ENCODE results near the gene UBE2Q1. TPM values are rescaled to one million over a fixed set of nuclear protein-coding genes. Genes with fewer than 3 reads are reported as not detected.

UBE2Q1 gene
- polyA plus RNA-seq (ENCODE audit: insufficient read length), result 64.5 TPM

GRCh38 chr1:154557939-154558719, at the start of gene UBE2Q1:
UBE2Q1 (minus strand) TSS chr1:154558662; CDS start chr1:154558553, 109 bp downstream.
- DNase-seq (ENCODE audit: low read depth), result no peak

DNA sequence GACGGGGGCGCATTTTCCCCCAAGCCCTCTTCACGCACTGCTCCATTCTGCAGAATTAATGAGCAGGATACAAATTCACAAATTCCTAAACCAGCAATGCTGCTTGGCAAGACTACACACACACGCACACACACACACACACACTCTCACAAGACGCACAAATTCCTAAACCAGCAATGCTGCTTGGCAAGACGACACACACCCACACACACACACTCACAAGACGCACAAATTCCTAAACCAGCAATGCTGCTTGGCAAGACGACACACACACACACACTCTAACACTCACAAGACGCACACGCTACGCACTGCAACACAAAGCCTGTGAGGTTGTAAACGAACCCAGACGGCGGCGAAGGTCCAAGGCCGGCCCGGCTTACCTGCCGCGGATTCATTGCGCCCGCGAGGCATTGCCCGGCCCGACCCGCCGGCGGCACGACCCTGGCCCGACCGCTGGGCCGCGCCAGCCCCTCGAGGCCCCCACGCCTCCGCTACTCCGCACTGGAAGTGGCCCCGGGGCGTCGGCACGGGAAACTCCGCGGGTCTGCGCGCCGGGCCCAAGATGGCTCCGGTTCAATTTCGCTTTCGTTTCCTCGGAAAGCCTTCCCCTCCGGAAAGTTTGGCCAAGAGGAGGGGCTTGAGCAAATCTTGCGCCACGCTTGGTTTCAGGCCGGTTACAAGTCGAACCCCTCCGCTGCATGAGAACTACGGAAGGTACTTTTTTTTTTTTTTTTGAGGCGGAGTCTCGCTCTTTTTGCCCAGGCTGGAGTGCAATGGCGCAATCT, 49.3 kb upstream of the UBE2Q1 start, which contains the start of gene ADAR:
ADAR (minus strand) TSS at position 578 of the 788 bp plus-strand sequence; CDS start at position 398, 180 bp downstream.
- DNase-seq (ENCODE audit: low read depth), result peak; percentile 97

- DNase-seq (ENCODE audit: low read depth), result no peak
Measured at GRCh38 chr1:154607106-154607608, 48.7 kb upstream of the UBE2Q1 start.

DNA sequence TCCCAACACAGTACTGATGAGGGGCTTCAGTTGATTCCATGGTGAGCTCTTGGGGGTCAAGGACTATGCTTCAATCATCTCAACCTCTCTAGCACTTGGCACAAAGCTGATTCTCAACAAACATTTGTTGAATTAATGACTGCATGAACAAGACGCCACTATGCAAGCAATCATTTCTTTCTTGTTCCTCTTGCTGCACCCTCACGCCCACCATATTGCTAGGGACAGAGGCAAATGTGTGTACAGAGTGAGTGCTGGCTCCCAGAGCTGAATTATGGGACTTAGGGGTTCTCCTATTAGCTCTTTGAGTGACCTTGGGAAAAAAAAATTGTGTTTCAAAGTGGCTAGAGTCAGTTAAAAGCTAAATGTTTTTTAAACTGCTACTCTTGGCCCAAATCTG, 47.1 kb upstream of the UBE2Q1 start:
- DNase-seq (ENCODE audit: low read depth), result no peak

DNA sequence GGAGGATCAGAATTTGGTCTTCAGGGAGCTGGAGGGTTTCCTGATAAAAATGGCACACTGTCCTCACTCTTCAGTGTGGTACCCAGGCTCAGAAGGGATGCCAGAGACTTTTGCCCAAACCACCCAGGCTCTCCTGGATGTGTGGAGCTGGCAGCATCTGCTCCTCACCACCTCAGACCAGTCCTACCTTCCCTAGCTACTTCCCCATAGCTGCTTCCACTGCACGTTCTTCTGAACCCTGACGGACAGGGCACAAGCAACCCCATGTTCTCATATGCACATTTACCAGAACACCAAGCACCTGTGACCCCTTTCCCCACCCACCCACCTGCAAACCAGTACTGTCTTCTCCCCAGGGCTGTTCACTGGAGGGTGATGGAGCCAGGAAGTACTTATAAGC, 44.9 kb upstream of the UBE2Q1 start:
- DNase-seq (ENCODE audit: low read depth), result no peak

- no peak for DNase-seq (ENCODE audit: low read depth)
Measured at GRCh38 chr1:154599658-154600057, 41.2 kb upstream of the UBE2Q1 start.

DNA sequence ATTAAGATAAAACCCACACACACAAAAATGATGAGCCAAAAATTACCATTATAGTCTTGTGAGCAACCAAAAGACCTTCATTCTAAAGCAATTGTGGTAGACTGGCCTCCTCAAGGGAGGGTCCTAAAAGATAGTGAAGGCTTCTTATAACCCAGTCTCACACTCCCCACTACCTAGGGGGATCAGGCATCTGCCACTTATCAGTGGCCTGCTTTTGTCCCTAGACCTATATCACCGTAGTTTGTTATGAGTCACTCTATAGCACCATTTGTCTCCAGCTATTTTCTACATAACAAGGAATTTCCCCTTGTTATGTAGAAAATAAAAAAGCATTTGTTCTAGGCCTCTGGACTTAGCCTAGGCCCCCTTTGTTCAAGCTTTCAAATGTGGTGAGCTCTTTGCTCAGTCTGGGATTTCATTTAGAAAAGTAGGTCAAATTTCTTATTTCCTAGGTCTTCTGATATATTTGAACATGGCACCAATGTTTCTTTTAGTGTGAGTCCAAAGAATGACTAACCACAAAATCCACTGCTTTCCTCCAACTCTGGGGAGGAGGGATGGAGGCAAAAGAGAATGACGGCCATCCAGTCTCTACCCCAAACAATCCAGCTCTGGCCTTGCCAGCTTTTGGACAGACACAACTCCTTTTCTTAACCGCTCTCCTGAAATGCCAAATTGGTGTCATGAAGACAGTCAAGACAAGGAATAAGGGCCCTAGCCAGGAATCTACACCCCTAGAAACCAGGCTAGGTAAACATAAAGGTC, 40.6 kb upstream of the UBE2Q1 start:
- no peak for DNase-seq (ENCODE audit: low read depth)

DNA sequence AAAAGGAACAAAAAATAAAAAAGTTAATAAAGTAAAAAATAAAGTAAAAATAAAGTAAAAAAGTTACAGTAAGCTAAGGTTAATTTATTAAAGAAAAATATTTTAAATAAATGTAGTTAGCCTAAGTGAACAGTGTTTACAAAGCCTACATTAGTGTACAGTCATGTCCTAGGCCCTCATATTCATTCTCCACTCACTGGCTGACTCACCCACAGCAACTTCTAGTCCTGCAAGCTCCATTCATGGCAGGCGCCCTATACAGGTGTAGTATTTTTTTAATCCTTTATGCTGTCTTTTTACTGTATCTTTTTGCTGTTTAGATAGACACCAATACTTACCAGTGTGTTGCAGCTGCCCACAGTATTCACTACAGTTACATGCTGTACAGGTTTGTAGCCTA, 37.2 kb upstream of the UBE2Q1 start:
- no peak for DNase-seq (ENCODE audit: low read depth)

DNA sequence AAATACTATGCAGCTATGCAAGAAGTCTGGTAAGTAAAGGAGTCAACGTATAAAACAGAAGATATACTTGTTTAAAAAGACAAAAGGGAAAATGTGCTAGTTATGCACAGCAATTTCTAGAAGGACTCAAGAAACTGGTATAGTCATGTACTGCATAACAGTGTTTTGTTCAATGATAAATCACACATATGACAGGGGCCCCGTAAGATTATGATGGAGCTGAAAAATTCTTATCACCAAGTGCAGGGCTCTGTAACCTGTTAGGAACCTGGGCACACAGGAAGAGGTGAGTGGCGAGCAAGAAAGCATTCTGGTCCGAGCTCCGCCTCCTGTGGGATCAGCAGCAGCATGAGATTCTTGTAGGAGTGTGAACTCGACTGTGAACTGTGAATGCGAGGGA, 36.3 kb upstream of the UBE2Q1 start:
- no peak for DNase-seq (ENCODE audit: low read depth)

- DNase-seq (ENCODE audit: low read depth), result no peak
Measured at GRCh38 chr1:154593390-154593789, 34.9 kb upstream of the UBE2Q1 start.

DNA sequence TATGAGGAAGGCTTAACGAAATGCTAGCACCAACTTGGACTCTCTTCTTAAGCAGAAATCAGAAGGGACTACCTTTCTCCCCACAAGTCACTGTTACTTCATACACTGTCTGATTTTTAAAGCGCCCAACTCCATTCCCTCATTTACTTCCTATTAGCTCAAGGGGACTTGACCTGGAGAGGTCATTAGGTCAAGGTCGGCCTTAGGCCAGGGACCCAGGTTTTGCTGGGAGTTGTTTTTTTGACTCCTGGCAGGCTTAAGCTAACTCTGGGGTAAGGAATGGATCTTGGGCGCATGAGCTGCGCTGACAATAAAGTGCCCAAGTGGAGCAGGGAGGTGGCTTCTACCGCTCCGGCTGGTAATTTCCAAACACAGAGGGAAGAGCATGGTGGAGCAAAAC, 32.7 kb upstream of the UBE2Q1 start:
- DNase-seq (ENCODE audit: low read depth), result no peak

GRCh38 chr1:154590756-154591155, 32.3 kb upstream of the UBE2Q1 start:
- DNase-seq (ENCODE audit: low read depth), result no peak

DNA sequence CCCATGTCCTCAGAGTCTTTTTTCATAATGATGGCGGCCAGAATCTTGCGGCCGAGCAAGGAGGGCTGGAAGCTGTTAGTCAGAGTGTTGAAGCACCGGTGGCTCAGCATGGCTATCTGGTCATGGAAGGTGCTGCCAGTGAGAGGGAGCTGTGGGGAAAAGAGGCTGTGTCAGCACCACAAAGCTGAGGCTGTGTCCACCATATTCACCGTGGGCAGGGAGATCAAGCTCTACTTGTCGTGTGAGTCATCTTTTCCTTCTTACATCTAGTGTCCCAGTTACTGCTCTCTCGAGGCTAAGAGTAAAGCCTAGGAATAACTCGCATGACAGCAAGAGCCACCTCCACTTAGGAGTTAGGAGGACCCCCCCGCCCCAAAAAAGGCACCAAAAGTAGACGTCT, 31.3 kb upstream of the UBE2Q1 start:
- DNase-seq (ENCODE audit: low read depth), result no peak

- no peak for DNase-seq (ENCODE audit: low read depth)
Measured at GRCh38 chr1:154586641-154587040, 28.2 kb upstream of the UBE2Q1 start.

DNA sequence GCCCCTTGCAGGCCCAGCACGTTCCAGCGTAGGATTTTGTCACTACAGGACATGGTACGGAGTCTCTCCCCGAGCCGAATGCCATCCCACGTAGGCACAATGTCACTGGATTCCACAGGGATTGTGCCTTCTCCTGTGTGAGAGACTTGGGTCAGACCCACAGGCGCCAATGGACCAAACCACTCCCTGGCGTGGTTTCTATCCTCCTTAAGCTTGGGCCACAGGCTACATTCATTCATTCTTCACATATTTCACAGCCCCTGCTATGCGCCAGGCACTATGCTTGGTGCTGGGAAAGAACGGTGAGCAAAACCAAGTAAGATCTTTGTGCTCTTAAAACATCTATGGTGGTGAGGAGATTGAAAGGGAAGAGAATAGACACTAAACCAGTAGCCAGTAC, 27.8 kb upstream of the UBE2Q1 start:
- DNase-seq (ENCODE audit: low read depth), result no peak

DNA sequence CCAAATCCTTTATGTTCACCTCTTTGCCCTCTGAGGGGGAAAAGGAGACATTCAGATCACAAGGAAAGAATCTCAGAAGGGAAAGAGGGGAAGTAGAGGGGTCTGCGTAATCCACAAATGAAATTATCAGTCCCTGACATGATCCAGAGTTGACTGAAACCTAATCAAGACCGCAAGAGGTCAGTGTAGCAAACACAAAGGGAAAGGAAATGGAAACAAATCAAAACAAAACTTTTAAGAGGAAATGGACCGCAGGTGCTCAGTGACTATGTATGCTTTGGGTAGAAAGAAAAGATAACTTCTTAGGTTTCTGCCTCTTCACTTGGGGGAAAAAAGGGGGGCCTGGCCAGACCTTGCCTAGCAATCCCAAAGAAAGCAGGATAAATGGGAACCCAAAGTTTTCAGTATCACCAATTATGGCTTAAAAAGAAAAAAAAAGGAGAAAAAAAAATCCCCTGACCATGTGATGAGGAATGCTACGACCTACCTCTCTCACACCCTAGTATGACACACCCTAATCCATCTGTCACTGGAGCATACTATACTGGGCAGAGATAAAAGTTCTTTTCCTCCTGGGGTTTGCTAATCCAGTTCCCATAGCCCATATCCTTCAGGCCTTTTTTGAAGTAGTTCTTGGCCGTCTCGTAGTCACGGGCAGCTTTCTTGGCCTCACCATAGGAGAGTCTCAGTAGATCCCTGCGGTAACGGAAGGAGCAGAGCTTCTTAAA, 26.0 kb upstream of the UBE2Q1 start:
- DNase-seq (ENCODE audit: low read depth), result no peak

DNA sequence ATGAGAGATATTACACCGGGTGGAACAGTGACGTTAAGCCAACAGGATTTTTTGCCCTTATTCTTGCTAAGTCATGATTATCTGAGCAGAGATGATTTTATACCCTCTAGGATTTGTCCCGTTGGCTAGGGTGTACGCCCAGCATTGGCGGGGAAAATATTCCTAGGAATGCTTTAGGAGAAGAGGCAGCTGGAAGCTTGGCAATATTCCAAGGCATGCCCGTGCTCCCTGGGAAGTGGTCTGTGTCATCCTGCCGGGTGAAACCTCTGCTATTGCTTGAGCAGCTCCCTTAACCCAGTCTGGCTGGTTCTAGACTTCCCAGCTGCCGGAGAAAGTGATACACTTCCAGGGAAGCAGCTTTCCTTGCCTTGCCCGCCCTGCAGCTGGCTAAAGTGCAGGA, 25.3 kb upstream of the UBE2Q1 start:
- no peak for DNase-seq (ENCODE audit: low read depth)

GRCh38 chr1:154582885-154583284, 24.4 kb upstream of the UBE2Q1 start:
- DNase-seq (ENCODE audit: low read depth), result no peak

DNA sequence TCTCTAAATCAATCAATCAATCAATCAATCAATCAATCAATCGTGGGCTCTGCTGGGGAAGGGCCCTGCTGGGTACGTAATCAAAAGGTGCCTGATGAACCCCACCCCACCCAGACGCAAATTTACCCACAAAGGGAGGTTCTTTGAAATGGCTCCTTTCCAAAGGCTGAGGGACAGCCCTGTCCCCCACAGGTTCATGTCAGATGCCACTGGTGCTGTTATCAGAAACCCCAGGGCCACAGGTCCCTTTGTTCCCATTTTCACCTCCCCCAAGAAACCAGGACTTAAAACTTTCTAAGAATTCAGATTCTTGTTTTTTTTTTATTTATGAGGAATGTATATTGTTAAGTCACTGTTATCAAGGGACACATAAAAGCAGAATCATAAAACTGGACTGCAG, 23.3 kb upstream of the UBE2Q1 start:
- DNase-seq (ENCODE audit: low read depth), result no peak

- DNase-seq (ENCODE audit: low read depth), result no peak
Measured at GRCh38 chr1:154579374-154579773, 20.9 kb upstream of the UBE2Q1 start.

DNA sequence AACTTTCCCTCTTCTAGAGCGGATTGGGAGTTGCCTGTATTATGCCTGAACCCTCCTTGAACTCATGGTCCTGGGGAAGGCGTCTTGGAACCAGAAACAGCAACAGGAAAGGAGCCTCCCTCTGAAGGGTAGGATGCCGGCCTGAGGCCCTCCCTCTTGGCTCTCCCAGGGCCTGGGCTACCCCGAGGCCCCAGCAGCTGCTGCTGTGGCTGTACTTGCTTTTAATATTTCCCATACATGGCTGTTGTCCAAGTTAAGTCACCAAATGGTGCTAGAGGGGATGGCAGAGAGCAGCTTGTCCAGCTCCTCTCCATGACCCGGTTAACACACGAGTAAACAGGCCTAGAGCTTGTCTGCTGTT, 19.6 kb upstream of the UBE2Q1 start:
- no peak for DNase-seq (ENCODE audit: low read depth)

All from forelimb muscle (tissue), 1 donor.